HG03139 (cell line): ENCODE results near the gene ZNF438.

ENCODE experiments used
- ATAC-seq: cut with Tn5 transposase; IDR thresholded peaks from one replicate; pipeline ENCODE4 v1.9.1; 2021; ENCODE audit not compliant: unreplicated experiment

Gene ZNF438

GRCh38 chr10:30853066-30853465 lies 178.6 kb downstream of the ZNF438 start:
- ATAC-seq = no peak

- ATAC-seq = no peak
Observed at GRCh38 chr10:30850776-30851175, 180.9 kb downstream of the ZNF438 start.

GRCh38 chr10:30849231-30850035 lies 182.2 kb downstream of the ZNF438 start:
- no peak for ATAC-seq

GRCh38 chr10:30848396-30849032 lies 183.2 kb downstream of the ZNF438 start:
- no peak for ATAC-seq

GRCh38 chr10:30847642-30848041 lies 184.0 kb downstream of the ZNF438 start:
- ATAC-seq = no peak

GRCh38 chr10:30847199-30847598 lies 184.5 kb downstream of the ZNF438 start:
- ATAC-seq = no peak

GRCh38 chr10:30846710-30847109 lies 185.0 kb downstream of the ZNF438 start:
- ATAC-seq = no peak

GRCh38 chr10:30842894-30843293 lies 188.8 kb downstream of the ZNF438 start:
- no peak for ATAC-seq

- no peak for ATAC-seq
Observed at GRCh38 chr10:30842185-30842584, 189.5 kb downstream of the ZNF438 start.

GRCh38 chr10:30840395-30841050 lies 191.1 kb downstream of the ZNF438 start:
- no peak for ATAC-seq

- no peak for ATAC-seq
Observed at GRCh38 chr10:30839652-30840051, 192.0 kb downstream of the ZNF438 start.

GRCh38 chr10:30836406-30836805 lies 195.3 kb downstream of the ZNF438 start:
- no peak for ATAC-seq

GRCh38 chr10:30835146-30835545 lies 196.5 kb downstream of the ZNF438 start:
- ATAC-seq = no peak

- no peak for ATAC-seq
Observed at GRCh38 chr10:30834651-30835050, 197.0 kb downstream of the ZNF438 start.

- no peak for ATAC-seq
Observed at GRCh38 chr10:30834153-30834552, 197.5 kb downstream of the ZNF438 start.

- no peak for ATAC-seq
Observed at GRCh38 chr10:30833628-30833970, 198.1 kb downstream of the ZNF438 start.

GRCh38 chr10:30832749-30833627 lies 198.7 kb downstream of the ZNF438 start:
- no peak for ATAC-seq

- no peak for ATAC-seq
Observed at GRCh38 chr10:30832001-30832748, 199.5 kb downstream of the ZNF438 start.

- no peak for ATAC-seq
Observed at GRCh38 chr10:30831426-30831825, 200.2 kb downstream of the ZNF438 start.
